ENCODE results near the gene RAPGEF5. TPM values are rescaled to one million over a fixed set of nuclear protein-coding genes. Genes with fewer than 3 reads are reported as not detected.

The RAPGEF5 gene
- total RNA-seq, 2 donors from 2014 or later, result 0.10 to 0.85 TPM

DNA sequence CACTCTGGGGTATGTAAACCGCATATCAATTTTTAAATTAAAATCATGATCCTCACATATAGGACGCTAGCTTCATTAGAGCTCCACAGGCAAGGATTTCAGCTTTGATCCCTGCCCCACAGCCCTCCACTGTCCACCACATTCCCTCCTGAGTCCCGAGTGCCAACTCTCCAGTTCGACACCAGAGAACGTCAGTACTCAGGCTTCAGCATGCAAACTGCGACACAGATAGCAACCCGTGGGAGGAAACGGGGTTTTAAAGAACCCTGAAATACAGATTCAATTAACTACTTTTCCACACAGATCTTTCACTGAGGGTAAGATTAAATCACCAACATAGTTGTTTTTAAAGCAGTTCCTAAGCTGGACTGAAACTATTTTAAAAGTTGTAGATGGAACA lies 26.1 kb downstream of the RAPGEF5 start:
- ATAC-seq (no peak), DNase-seq (no peak)
- Mint-ChIP-seq H3K4me1 (peaks cover 3% of the 10 kb centered on the region), H3K36me3 (ENCODE audit: low read depth) (no peaks in the 10 kb centered on the region), H3K4me3 (no peak overlapping the region), H3K27me3 (peaks cover 42% of the 10 kb centered on the region), H3K27ac (no peak overlapping the region)
- no peaks in the 10 kb centered on the region for H3K9me3 ChIP-seq (ENCODE audit: control insufficient read depth, low read length, poor library complexity, severe bottlenecking)

DNA sequence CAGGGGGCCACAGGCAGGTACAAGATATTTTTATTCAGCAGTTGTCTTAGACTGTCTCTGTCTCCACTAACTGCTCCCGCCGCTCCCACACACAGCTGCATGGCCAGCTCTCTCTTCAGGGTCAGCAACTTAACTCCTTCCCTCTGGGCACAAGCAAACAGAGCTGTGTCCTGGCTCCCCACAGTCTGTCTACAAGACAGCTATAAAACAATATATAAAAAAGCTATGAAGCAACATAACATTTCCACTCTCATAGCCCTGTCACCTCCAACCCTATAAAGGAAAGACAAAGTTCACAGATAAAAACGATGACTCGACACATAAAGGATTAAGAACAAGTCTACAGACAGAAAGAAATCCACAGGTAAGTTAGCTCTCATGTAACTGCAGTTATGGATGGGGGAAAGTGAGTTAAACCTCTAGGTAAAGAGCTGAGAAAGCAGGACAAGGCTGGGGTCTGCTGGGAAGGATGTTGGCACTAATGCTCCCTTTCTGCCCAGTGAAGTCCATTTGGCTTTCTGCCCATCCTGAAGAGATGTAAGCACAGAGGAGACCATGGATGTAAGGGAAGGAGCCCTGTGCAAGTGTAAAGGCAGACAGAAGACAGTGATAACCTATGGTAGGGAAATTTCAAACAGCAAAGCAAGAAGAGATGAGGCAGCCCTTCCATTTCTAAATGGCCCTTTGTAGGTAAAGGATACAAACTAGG lies 27.0 kb downstream of the RAPGEF5 start:
- no peak for DNase-seq
- H3K27me3 Mint-ChIP-seq, result peaks cover 40% of the 10 kb centered on the region
- H3K4me1 Mint-ChIP-seq, result peaks cover 2% of the 10 kb centered on the region
- H3K9me3 ChIP-seq (ENCODE audit: control insufficient read depth, low read length, poor library complexity, severe bottlenecking), result no peaks in the 10 kb centered on the region
- no peak overlapping the region for H3K4me3 Mint-ChIP-seq
- no peak for ATAC-seq
- no peak overlapping the region for H3K27ac Mint-ChIP-seq
- H3K36me3 Mint-ChIP-seq (ENCODE audit: low read depth), result no peaks in the 10 kb centered on the region

DNA sequence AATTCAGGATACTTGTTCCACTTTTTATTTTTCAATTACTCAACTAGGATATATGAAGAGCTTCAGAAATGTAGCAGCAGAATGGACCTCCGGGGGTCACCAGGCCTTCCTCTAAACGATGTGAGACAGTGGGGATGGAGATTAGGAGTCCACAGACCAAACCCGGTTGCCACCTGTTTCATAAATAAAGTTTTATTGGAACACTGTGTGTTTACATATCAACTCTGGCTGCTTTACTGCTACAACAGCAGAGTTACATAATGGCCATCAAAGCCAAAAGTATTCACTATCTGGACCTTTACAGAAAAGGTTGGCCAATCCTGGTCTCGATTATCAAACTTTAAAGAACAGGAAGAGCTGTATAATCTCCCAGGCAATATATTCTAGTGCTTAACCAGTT lies 30.8 kb downstream of the RAPGEF5 start:
- DNase-seq (no peak), ATAC-seq (no peak)
- no peak overlapping the region for H3K4me3 Mint-ChIP-seq
- H3K27ac Mint-ChIP-seq, result no peak overlapping the region
- H3K9me3 ChIP-seq (ENCODE audit: control insufficient read depth, low read length, poor library complexity, severe bottlenecking), result no peaks in the 10 kb centered on the region
- peaks cover 2% of the 10 kb centered on the region for H3K4me1 Mint-ChIP-seq
- no peaks in the 10 kb centered on the region for H3K36me3 Mint-ChIP-seq (ENCODE audit: low read depth)
- peaks cover 40% of the 10 kb centered on the region for H3K27me3 Mint-ChIP-seq

DNA sequence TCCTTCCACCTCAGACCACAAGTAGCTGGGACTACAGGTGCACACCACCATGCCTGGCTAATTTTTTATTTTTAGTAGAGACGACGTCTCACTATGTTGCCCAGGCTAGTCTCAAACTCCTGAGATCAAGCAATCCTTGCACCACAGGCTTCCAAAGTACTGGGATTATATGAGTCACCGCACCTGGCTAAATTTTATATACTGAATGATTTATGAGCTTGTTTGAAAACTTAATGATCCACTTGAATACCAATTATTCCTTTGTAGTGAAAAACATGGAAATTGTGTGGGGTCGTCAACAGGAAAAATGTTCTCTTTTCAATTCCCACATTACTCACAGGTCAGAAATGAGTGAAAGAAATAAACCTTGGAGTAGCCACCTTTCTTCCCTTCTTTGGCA lies 31.3 kb downstream of the RAPGEF5 start:
- no peak for ATAC-seq
- H3K9me3 ChIP-seq (ENCODE audit: control insufficient read depth, low read length, poor library complexity, severe bottlenecking), result no peaks in the 10 kb centered on the region
- Mint-ChIP-seq H3K27me3 (peaks cover 42% of the 10 kb centered on the region), H3K4me3 (no peak overlapping the region), H3K36me3 (ENCODE audit: low read depth) (no peaks in the 10 kb centered on the region), H3K4me1 (peaks cover 2% of the 10 kb centered on the region), H3K27ac (no peak overlapping the region)
- no peak for DNase-seq

DNA sequence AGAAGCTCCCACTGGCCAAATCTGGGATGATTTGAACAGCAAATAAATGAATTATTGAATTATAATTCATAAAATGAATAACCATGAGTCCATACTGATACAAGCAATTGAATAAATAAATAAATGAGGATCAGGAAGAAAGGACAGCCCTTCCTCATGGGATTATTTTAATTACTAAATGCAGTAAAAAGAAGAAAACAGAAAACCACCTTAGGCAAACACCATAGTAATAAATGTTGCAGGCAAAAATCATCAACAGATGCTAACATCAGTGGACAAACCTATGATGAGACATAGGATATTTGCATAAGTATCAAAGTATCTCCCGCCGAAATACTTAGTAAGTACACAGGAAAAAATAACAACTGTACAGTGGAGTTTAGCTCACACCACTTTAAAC lies 33.2 kb downstream of the RAPGEF5 start:
- H3K27me3 Mint-ChIP-seq, result peaks cover 38% of the 10 kb centered on the region
- no peak for ATAC-seq

DNA sequence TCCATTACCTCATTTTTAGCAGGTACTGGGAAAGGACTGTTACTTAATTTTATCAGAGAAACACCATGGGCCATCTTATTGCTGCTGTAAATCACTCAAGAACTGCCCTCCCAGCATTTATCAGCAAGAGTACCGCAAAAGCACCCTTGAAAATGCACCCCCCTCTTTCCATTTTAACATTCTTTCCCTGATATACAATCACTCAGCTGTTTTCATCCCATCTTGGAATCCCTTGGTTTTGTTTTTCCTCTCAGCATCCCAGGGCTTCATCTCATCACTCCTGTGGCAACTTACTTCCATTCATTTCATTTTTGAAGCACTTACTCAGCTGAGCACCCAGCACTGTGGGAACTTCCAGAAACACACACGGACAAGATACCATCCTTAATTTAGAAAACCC lies 36.5 kb downstream of the RAPGEF5 start:
- no peak for DNase-seq

More for the DNA sequence above, 33.2 kb downstream of the RAPGEF5 start:
- no peak for DNase-seq
- no peak overlapping the region for H3K27ac Mint-ChIP-seq
- H3K9me3 ChIP-seq (ENCODE audit: control insufficient read depth, low read length, poor library complexity, severe bottlenecking), result no peaks in the 10 kb centered on the region
- H3K4me1 Mint-ChIP-seq, result peaks cover 2% of the 10 kb centered on the region
- no peaks in the 10 kb centered on the region for H3K36me3 Mint-ChIP-seq (ENCODE audit: low read depth)
- H3K4me3 Mint-ChIP-seq, result no peak overlapping the region

DNA sequence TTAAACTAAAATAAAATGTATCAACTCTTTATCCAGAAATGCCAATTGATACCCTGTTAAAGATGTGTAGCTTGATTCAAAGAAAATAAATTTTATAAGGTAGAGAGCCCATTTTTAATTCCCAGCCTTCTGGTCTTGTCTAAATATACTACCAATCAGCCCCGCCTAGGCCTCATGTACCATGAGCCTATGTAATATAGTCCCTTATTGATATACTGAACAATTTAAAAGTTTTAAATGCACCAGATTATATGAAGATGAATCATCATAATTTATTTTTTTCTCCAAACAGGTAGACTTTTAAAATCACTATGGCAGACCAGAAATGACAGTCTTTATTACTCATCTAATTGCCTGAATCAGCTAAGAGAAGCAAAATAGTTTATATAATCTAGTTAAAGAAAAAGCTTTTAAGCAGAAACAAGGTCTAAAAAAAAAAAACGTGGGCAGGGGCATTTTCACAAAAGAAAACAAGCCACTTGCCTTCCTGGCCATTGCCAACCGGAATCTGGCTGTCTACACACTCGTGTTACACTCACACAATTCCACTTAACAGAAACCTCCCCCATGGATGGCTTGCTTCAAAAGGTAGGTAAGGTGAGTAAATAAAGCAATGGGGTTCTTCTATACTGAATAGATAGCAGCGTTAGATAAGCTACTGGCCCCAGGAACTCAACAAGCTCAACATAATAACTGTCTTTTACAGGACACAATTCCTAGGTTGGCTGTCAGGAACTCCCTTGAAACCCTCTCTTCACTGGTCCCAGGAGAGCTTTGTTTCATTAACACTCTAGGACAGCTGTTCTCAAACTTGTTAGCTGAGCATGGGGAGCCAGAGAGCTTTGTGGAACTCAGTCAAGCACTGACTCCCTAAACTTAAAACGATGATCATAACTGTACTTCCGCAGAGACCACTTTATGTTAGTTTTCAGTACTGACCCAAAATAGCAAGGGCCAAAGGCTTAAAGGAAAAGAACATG lies 37.2 kb downstream of the RAPGEF5 start:
- Mint-ChIP-seq H3K4me1 (no peaks in the 10 kb centered on the region), H3K27ac (no peak overlapping the region), H3K27me3 (peaks cover 28% of the 10 kb centered on the region), H3K36me3 (ENCODE audit: low read depth) (no peaks in the 10 kb centered on the region), H3K4me3 (no peak overlapping the region)
- ATAC-seq (no peak), DNase-seq (no peak)
- H3K9me3 ChIP-seq (ENCODE audit: control insufficient read depth, low read length, poor library complexity, severe bottlenecking), result no peaks in the 10 kb centered on the region

More for the DNA sequence above, 36.5 kb downstream of the RAPGEF5 start:
- H3K27me3 Mint-ChIP-seq, result peaks cover 35% of the 10 kb centered on the region
- no peak overlapping the region for H3K27ac Mint-ChIP-seq
- no peak overlapping the region for H3K4me3 Mint-ChIP-seq
- H3K9me3 ChIP-seq (ENCODE audit: control insufficient read depth, low read length, poor library complexity, severe bottlenecking), result no peaks in the 10 kb centered on the region
- no peaks in the 10 kb centered on the region for H3K36me3 Mint-ChIP-seq (ENCODE audit: low read depth)
- ATAC-seq, result no peak
- H3K4me1 Mint-ChIP-seq, result no peaks in the 10 kb centered on the region

DNA sequence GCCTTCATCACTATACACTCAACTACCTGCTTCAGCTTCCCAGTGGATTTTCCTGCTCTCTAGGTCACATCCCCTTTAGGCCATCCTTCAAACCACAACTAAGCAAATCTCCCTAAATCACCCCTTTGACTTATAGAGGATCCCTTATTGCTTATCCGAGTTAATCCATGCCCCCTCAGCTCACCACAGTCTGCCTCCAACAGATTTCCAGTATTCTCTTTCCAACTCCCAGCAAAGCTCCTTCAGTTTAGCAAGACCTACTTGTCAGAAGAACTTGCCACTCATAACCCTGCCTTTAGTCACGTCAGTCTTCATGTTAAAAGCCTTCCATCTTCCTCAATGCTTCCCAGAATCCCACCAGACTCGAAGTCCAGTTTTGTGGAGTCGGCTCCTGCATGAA lies 38.6 kb downstream of the RAPGEF5 start:
- Mint-ChIP-seq H3K4me1 (no peaks in the 10 kb centered on the region), H3K27me3 (peaks cover 22% of the 10 kb centered on the region), H3K4me3 (no peak overlapping the region), H3K27ac (no peak overlapping the region), H3K36me3 (ENCODE audit: low read depth) (no peaks in the 10 kb centered on the region)
- DNase-seq (no peak), ATAC-seq (no peak)
- H3K9me3 ChIP-seq (ENCODE audit: control insufficient read depth, low read length, poor library complexity, severe bottlenecking), result no peaks in the 10 kb centered on the region

DNA sequence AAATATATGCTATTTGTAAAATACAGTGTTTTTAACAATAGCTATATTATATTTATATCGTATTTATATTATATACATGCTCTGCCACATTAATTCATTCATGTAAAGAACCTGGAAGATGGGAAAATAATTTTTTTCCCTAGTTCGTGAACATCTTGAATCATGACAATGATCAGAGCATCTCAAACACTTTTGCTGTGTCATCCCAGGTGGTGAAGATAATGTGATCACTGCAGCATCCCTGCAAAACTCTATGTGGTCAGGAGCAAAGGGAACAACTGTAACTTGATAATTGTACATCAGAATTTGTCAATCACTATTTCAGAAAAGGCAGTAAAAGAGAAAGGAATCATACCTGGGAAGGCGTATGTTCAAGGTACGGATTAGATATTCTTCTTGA lies 39.3 kb downstream of the RAPGEF5 start:
- Mint-ChIP-seq H3K4me3 (no peak overlapping the region), H3K27ac (no peak overlapping the region), H3K4me1 (no peaks in the 10 kb centered on the region), H3K36me3 (ENCODE audit: low read depth) (no peaks in the 10 kb centered on the region), H3K27me3 (peaks cover 24% of the 10 kb centered on the region)
- DNase-seq (no peak), ATAC-seq (no peak)
- no peaks in the 10 kb centered on the region for H3K9me3 ChIP-seq (ENCODE audit: control insufficient read depth, low read length, poor library complexity, severe bottlenecking)

DNA sequence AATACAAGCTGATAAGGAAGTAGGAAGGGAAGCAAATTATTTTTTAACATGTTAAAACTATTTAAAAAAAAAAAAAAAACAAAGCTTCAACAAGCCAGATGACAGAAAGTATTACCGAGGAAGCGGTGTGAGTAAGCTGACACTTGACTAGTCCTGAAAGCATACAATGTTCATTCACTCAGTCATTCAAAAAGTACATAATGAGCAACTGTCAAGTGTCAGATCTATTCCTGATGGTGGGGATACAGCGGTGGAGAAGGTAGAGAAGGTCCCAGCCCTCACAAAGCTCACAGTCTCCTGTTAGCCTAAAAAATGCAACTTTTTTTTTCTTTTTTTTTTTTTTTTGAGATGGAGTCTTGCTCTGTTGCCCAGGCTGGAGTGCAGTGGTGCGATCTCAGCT lies 40.0 kb downstream of the RAPGEF5 start:
- H3K27me3 Mint-ChIP-seq, result peaks cover 27% of the 10 kb centered on the region
- H3K4me1 Mint-ChIP-seq, result no peaks in the 10 kb centered on the region
- ATAC-seq, result no peak
- no peak overlapping the region for H3K4me3 Mint-ChIP-seq
- no peak overlapping the region for H3K27ac Mint-ChIP-seq
- no peaks in the 10 kb centered on the region for H3K36me3 Mint-ChIP-seq (ENCODE audit: low read depth)
- DNase-seq, result no peak
- no peaks in the 10 kb centered on the region for H3K9me3 ChIP-seq (ENCODE audit: control insufficient read depth, low read length, poor library complexity, severe bottlenecking)

DNA sequence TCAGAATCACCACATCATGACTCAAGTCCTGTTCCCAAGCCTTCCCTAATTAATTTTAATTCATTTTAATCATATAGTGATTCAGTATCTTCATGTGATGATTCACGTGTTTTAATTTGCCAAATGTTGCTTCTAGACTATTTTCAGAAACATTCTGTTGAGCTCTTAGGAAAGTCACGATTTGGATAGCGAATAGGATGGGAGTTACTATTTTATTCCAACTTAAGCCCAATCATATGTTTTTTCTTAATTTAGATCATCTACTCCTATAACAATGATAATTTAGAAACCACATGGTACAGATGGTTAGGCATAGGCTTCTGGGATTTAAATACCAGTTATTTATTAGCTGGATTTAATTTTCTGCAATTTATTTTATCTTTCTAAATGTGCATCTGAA lies 49.1 kb downstream of the RAPGEF5 start:
- peaks cover 4% of the 10 kb centered on the region for H3K27me3 Mint-ChIP-seq
- H3K4me3 Mint-ChIP-seq, result no peak overlapping the region
- DNase-seq (no peak), ATAC-seq (no peak)
- no peaks in the 10 kb centered on the region for H3K4me1 Mint-ChIP-seq
- H3K9me3 ChIP-seq (ENCODE audit: control insufficient read depth, low read length, poor library complexity, severe bottlenecking), result no peaks in the 10 kb centered on the region
- no peaks in the 10 kb centered on the region for H3K36me3 Mint-ChIP-seq (ENCODE audit: low read depth)
- no peak overlapping the region for H3K27ac Mint-ChIP-seq

DNA sequence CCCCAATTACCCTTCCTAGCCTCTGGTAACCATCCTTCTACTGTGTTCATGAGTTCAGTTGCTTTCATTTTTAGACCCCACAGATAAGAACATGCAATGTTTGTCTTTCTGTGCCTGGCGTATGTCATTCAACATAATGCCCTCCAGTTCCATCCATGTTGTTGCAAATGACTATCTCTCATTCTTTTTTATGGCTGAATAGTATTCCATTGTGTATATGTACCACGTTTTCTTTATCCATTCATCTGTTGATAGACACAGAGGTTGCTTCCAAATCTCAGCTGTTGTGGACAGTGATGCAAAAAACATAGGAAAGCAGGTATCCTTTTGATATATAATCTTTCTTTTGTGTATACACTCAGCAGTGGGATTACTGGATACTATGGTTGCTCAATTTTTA lies 51.2 kb downstream of the RAPGEF5 start:
- Mint-ChIP-seq H3K4me1 (no peaks in the 10 kb centered on the region), H3K27me3 (peaks cover 3% of the 10 kb centered on the region), H3K4me3 (no peak overlapping the region), H3K27ac (no peak overlapping the region), H3K36me3 (ENCODE audit: low read depth) (no peaks in the 10 kb centered on the region)
- no peaks in the 10 kb centered on the region for H3K9me3 ChIP-seq (ENCODE audit: control insufficient read depth, low read length, poor library complexity, severe bottlenecking)
- ATAC-seq, result no peak
- DNase-seq, result no peak

DNA sequence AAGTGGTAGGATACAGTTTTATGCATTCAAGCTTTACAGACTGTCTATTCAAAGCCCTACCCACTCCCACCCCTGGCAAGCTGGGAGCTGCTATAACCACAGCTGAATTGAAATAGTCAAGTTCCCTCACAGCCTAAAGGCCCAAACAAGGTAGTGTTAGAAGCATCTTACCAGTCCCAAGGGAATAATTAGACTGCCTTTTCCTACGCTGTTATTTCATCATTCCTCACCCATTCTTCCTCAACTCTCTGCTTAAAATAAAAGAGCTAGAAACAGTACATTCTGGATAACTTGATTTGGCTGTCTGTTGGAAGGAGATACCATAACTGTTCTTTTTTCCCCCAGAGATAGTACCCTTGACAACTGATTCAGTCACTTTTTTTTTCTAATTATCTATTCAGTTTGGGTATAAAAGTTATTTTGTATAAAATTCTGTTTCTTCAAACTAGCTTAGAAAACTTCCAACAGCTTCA lies 54.0 kb downstream of the RAPGEF5 start:
- no peak for ATAC-seq
- Mint-ChIP-seq H3K27me3 (peaks cover 14% of the 10 kb centered on the region), H3K36me3 (ENCODE audit: low read depth) (no peaks in the 10 kb centered on the region), H3K27ac (no peak overlapping the region), H3K4me1 (no peaks in the 10 kb centered on the region), H3K4me3 (no peak overlapping the region)
- H3K9me3 ChIP-seq (ENCODE audit: control insufficient read depth, low read length, poor library complexity, severe bottlenecking), result no peaks in the 10 kb centered on the region
- no peak for DNase-seq

Data from T-helper 17 cell (primary cell).